ENCODE results near the gene SERPINE3. TPM values are rescaled to one million over a fixed set of nuclear protein-coding genes. Genes with fewer than 3 reads are reported as not detected.

SERPINE3 gene
- total and polyA plus RNA-seq, 2 experiments from 2014 or later: 0.17 to 0.31 TPM

- no peaks in the 10 kb centered on the region for H3K36me3 ChIP-seq (ENCODE audit: insufficient read depth)
- Mint-ChIP-seq H3K4me3 (no peak overlapping the region), H3K4me1 (peaks cover 46% of the 10 kb centered on the region), H3K36me3 (ENCODE audit: low read depth) (no peaks in the 10 kb centered on the region; the same call in 2 of the 3 replicates), H3K27me3 (ENCODE audit: insufficient read depth, low read depth, poor library complexity) (peaks cover 6% of the 10 kb centered on the region), H3K9me3 (no peaks in the 10 kb centered on the region; the same call in 2 of the 3 replicates), H3K27ac (no peak overlapping the region)
- no peak overlapping the region for H3K4me3 ChIP-seq
- ATAC-seq (no peak), DNase-seq (ENCODE audit: low spot score) (no peak)
- peak overlapping the region; percentile 82; the same call in 1 of the 2 replicates for H2AFZ ChIP-seq
- peak overlapping the region; percentile 67; the same call in 1 of the 2 replicates for H3K4me2 ChIP-seq
- H3K4me1 ChIP-seq (ENCODE audit: insufficient read depth): peaks cover 25% of the 10 kb centered on the region
- no peak overlapping the region for H3K27ac ChIP-seq (ENCODE audit: low read depth)
- H3K27me3 ChIP-seq (ENCODE audit: insufficient read depth): no peaks in the 10 kb centered on the region
- H4K20me1 ChIP-seq (replicated peaks; ENCODE audit: insufficient read depth): no peaks in the 10 kb centered on the region
- H3K9me2 ChIP-seq (ENCODE audit: insufficient read depth): peaks cover 12% of the 10 kb centered on the region
- TF ChIP-seq, protein P1, sequence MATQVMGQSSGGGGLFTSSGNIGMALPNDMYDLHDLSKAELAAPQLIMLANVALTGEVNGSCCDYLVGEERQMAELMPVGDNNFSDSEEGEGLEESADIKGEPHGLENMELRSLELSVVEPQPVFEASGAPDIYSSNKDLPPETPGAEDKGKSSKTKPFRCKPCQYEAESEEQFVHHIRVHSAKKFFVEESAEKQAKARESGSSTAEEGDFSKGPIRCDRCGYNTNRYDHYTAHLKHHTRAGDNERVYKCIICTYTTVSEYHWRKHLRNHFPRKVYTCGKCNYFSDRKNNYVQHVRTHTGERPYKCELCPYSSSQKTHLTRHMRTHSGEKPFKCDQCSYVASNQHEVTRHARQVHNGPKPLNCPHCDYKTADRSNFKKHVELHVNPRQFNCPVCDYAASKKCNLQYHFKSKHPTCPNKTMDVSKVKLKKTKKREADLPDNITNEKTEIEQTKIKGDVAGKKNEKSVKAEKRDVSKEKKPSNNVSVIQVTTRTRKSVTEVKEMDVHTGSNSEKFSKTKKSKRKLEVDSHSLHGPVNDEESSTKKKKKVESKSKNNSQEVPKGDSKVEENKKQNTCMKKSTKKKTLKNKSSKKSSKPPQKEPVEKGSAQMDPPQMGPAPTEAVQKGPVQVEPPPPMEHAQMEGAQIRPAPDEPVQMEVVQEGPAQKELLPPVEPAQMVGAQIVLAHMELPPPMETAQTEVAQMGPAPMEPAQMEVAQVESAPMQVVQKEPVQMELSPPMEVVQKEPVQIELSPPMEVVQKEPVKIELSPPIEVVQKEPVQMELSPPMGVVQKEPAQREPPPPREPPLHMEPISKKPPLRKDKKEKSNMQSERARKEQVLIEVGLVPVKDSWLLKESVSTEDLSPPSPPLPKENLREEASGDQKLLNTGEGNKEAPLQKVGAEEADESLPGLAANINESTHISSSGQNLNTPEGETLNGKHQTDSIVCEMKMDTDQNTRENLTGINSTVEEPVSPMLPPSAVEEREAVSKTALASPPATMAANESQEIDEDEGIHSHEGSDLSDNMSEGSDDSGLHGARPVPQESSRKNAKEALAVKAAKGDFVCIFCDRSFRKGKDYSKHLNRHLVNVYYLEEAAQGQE (IDR thresholded peaks at IDR 0.05; ENCODE audit: unreplicated experiment): no peak
- TF ChIP-seq, protein P2, sequence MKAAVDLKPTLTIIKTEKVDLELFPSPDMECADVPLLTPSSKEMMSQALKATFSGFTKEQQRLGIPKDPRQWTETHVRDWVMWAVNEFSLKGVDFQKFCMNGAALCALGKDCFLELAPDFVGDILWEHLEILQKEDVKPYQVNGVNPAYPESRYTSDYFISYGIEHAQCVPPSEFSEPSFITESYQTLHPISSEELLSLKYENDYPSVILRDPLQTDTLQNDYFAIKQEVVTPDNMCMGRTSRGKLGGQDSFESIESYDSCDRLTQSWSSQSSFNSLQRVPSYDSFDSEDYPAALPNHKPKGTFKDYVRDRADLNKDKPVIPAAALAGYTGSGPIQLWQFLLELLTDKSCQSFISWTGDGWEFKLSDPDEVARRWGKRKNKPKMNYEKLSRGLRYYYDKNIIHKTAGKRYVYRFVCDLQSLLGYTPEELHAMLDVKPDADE (IDR thresholded peaks at IDR 0.05): no peak
- no peak for TF ChIP-seq ZNF114 (CRISPR knock-in tag; IDR thresholded peaks at IDR 0.05)
- TF ChIP-seq CREB1 (CRISPR knock-in tag; IDR thresholded peaks at IDR 0.05; ENCODE audit: low read depth): no peak
- no peak for TF ChIP-seq ZNF331 (CRISPR knock-in tag; IDR thresholded peaks at IDR 0.05; ENCODE audit: low read depth)
- no peak for TF ChIP-seq CTCF (conservative IDR thresholded peaks at IDR 0.05; ENCODE audit: low read depth in 2 of 2)
- TF ChIP-seq, protein P3, sequence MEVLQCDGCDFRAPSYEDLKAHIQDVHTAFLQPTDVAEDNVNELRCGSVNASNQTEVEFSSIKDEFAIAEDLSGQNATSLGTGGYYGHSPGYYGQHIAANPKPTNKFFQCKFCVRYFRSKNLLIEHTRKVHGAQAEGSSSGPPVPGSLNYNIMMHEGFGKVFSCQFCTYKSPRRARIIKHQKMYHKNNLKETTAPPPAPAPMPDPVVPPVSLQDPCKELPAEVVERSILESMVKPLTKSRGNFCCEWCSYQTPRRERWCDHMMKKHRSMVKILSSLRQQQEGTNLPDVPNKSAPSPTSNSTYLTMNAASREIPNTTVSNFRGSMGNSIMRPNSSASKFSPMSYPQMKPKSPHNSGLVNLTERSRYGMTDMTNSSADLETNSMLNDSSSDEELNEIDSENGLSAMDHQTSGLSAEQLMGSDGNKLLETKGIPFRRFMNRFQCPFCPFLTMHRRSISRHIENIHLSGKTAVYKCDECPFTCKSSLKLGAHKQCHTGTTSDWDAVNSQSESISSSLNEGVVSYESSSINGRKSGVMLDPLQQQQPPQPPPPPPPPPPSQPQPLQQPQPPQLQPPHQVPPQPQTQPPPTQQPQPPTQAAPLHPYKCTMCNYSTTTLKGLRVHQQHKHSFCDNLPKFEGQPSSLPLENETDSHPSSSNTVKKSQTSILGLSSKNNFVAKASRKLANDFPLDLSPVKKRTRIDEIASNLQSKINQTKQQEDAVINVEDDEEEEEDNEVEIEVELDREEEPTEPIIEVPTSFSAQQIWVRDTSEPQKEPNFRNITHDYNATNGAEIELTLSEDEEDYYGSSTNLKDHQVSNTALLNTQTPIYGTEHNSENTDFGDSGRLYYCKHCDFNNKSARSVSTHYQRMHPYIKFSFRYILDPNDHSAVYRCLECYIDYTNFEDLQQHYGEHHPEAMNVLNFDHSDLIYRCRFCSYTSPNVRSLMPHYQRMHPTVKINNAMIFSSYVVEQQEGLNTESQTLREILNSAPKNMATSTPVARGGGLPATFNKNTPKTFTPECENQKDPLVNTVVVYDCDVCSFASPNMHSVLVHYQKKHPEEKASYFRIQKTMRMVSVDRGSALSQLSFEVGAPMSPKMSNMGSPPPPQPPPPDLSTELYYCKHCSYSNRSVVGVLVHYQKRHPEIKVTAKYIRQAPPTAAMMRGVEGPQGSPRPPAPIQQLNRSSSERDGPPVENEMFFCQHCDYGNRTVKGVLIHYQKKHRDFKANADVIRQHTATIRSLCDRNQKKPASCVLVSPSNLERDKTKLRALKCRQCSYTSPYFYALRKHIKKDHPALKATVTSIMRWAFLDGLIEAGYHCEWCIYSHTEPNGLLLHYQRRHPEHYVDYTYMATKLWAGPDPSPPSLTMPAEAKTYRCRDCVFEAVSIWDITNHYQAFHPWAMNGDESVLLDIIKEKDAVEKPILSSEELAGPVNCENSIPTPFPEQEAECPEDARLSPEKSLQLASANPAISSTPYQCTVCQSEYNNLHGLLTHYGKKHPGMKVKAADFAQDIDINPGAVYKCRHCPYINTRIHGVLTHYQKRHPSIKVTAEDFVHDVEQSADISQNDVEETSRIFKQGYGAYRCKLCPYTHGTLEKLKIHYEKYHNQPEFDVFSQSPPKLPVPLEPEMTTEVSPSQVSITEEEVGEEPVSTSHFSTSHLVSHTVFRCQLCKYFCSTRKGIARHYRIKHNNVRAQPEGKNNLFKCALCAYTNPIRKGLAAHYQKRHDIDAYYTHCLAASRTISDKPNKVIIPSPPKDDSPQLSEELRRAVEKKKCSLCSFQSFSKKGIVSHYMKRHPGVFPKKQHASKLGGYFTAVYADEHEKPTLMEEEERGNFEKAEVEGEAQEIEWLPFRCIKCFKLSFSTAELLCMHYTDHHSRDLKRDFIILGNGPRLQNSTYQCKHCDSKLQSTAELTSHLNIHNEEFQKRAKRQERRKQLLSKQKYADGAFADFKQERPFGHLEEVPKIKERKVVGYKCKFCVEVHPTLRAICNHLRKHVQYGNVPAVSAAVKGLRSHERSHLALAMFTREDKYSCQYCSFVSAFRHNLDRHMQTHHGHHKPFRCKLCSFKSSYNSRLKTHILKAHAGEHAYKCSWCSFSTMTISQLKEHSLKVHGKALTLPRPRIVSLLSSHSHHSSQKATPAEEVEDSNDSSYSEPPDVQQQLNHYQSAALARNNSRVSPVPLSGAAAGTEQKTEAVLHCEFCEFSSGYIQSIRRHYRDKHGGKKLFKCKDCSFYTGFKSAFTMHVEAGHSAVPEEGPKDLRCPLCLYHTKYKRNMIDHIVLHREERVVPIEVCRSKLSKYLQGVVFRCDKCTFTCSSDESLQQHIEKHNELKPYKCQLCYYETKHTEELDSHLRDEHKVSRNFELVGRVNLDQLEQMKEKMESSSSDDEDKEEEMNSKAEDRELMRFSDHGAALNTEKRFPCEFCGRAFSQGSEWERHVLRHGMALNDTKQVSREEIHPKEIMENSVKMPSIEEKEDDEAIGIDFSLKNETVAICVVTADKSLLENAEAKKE (CRISPR knock-in tag; IDR thresholded peaks at IDR 0.05): no peak
- no peak for TF ChIP-seq JUNB (IDR thresholded peaks at IDR 0.05; ENCODE audit: unreplicated experiment)
- TF ChIP-seq POLR2AphosphoS5 (IDR thresholded peaks at IDR 0.05; ENCODE audit: low read depth): no peak
- TF ChIP-seq EZH2 (IDR thresholded peaks at IDR 0.05; ENCODE audit: low read depth, unreplicated experiment): no peak
- TF ChIP-seq STAT1 (IDR thresholded peaks at IDR 0.05; ENCODE audit: unreplicated experiment): no peak
- no peak for TF ChIP-seq EZH2phosphoT487 (IDR thresholded peaks at IDR 0.05; ENCODE audit: unreplicated experiment)
- no peaks in the 10 kb centered on the region for H3K79me2 ChIP-seq (replicated peaks; ENCODE audit: insufficient read depth)
- H3F3A ChIP-seq (replicated peaks; ENCODE audit: low read depth): no peaks in the 10 kb centered on the region
These were observed 13.7 kb upstream of the SERPINE3 start for GRCh38 chr13:51325837-51326236.
